MM.1S (cell line): Measurements from ENCODE around the gene DLGAP1.

Experiments used
- EZH2 ChIP-seq: fragments of 300-600 bp; sonication (generic); optimal IDR thresholded peaks from 2 replicates; pipeline ENCODE3; 2017; ENCODE audit warnings: low read depth, mild to moderate bottlenecking, antibody characterized with exemption, low read length, mixed read lengths
- EZH2phosphoT487 ChIP-seq: fragments of 300-600 bp; sonication (generic); IDR thresholded peaks from 2 replicates; pipeline ENCODE4 v1.6.1; 2018; ENCODE audit warnings: antibody characterized with exemption, low read length
- TF ChIP-seq, protein P1 (sequence below): fragments of 300-600 bp; sonication (generic); IDR thresholded peaks from 2 replicates; pipeline ENCODE4 v1.5.1; 2016; ENCODE audit warnings: antibody characterized with exemption, low read length, mixed read lengths

DNA sequence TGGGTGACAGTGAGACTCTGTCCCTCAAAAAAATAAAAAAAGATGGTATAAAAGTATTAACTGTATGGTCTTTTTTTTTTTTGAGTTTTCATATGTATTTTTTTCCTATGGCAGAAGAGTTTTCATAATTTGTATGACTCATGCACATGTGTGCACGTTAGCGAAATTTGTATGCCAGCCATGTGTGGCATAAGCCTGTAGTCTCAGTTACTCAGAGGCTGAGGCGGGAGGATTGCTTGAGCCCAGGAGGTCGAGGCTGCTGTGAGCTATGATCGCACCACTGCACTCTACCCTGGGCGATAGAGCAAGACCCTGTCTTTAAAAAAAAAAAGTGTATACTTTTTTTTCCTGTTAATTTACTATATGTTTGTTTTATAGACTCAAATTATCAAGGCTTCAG, 844.3 kb downstream of the DLGAP1 start:
- TF ChIP-seq, protein P1, sequence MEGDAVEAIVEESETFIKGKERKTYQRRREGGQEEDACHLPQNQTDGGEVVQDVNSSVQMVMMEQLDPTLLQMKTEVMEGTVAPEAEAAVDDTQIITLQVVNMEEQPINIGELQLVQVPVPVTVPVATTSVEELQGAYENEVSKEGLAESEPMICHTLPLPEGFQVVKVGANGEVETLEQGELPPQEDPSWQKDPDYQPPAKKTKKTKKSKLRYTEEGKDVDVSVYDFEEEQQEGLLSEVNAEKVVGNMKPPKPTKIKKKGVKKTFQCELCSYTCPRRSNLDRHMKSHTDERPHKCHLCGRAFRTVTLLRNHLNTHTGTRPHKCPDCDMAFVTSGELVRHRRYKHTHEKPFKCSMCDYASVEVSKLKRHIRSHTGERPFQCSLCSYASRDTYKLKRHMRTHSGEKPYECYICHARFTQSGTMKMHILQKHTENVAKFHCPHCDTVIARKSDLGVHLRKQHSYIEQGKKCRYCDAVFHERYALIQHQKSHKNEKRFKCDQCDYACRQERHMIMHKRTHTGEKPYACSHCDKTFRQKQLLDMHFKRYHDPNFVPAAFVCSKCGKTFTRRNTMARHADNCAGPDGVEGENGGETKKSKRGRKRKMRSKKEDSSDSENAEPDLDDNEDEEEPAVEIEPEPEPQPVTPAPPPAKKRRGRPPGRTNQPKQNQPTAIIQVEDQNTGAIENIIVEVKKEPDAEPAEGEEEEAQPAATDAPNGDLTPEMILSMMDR = no peak
- TF ChIP-seq EZH2 (no peak), EZH2phosphoT487 (no peak)
